ENCODE measurements around the gene SORBS1. TPM values are rescaled to one million over a fixed set of nuclear protein-coding genes. Genes with fewer than 3 reads are reported as not detected.

The SORBS1 gene
- total and polyA plus RNA-seq, 2 of the 13 experiments (the other 11 are each of a cell fraction or from before 2014, with no cell fraction given), result 16.8 to 39.8 TPM

GRCh38 chr10:95474228-95475002 is 86.8 kb downstream of the SORBS1 start (continued):
- no peak for TF ChIP-seq ZNF407 (CRISPR knock-in tag; IDR thresholded peaks at IDR 0.05; ENCODE audit: not compliant biosample characterization)
- TF ChIP-seq MED1 (CRISPR knock-in tag; IDR thresholded peaks at IDR 0.05), result peak; percentile 47; the same call in 1 of the 2 replicates
- TF ChIP-seq ZNF720 (CRISPR knock-in tag; IDR thresholded peaks at IDR 0.05), result no peak
- no peak for TF ChIP-seq ZUFSP (CRISPR knock-in tag; IDR thresholded peaks at IDR 0.05; ENCODE audit: borderline replicate concordance)
- 0 out of 2 replicates have a peak, but pooled peaks have one; percentile 22 for TF ChIP-seq TCF7 (IDR thresholded peaks at IDR 0.05; ENCODE audit: low read depth)
- no peak for TF ChIP-seq POLR2A (IDR thresholded peaks at IDR 0.05; ENCODE audit: insufficient read depth in 1 of 2, low read depth in 2 of 2, low read length in 2 of 2)
- peak; percentile 30; the same call in 1 of the 2 replicates for TF ChIP-seq SIX4 (CRISPR knock-in tag; IDR thresholded peaks at IDR 0.05)
- TF ChIP-seq EP300 (IDR thresholded peaks at IDR 0.05; ENCODE audit: low read depth in 2 of 2, low read length in 2 of 2), result no peak
- peak; percentile 37; the same call in 1 of the 2 replicates for TF ChIP-seq EP300 (CRISPR knock-in tag; IDR thresholded peaks at IDR 0.05; ENCODE audit: borderline replicate concordance)
- no peak for TF ChIP-seq SNAPC2 (CRISPR knock-in tag; IDR thresholded peaks at IDR 0.05)
- no peak for TF ChIP-seq ZNF713 (CRISPR knock-in tag; IDR thresholded peaks at IDR 0.05)
- 0 out of 2 replicates have a peak, but pooled peaks have one; percentile 13 for TF ChIP-seq FOSL2 (CRISPR knock-in tag; IDR thresholded peaks at IDR 0.05)
- TF ChIP-seq SALL1 (CRISPR knock-in tag; IDR thresholded peaks at IDR 0.05), result no peak
- no peak for TF ChIP-seq CAMTA2 (CRISPR knock-in tag; IDR thresholded peaks at IDR 0.05; ENCODE audit: borderline replicate concordance)
- TF ChIP-seq ZBTB2 (CRISPR knock-in tag; IDR thresholded peaks at IDR 0.05; ENCODE audit: low read depth), result no peak
- no peak for TF ChIP-seq ZNF329 (CRISPR knock-in tag; IDR thresholded peaks at IDR 0.05; ENCODE audit: low read depth)
- no peak for TF ChIP-seq ZNF530 (CRISPR knock-in tag; IDR thresholded peaks at IDR 0.05; ENCODE audit: low read depth)
- TF ChIP-seq FOXK1 (CRISPR knock-in tag; IDR thresholded peaks at IDR 0.05; ENCODE audit: borderline replicate concordance, low read depth), result no peak
- no peak for TF ChIP-seq NR2C2 (CRISPR knock-in tag; IDR thresholded peaks at IDR 0.05; ENCODE audit: borderline replicate concordance)
